Urinary bladder (tissue), 4 donors: Measurements from ENCODE around the gene GNGT2. TPM values are rescaled to one million over a fixed set of nuclear protein-coding genes. Genes with fewer than 3 reads are reported as not detected.

ENCODE experiments used
- DNase-seq: peaks from one replicate; pipeline ENCODE4 v3.0.0-alpha.2; 2015; ENCODE audit errors: extremely low spot score
- H3K27ac ChIP-seq: one replicate; pipeline ENCODE4 v1.5.1; 2013; ENCODE audit warnings: low read depth, mild to moderate bottlenecking, moderate library complexity
- H3K36me3 ChIP-seq: one replicate; pipeline ENCODE4 v1.6.1; 2013; ENCODE audit warnings: mild to moderate bottlenecking, moderate library complexity; ENCODE audit not compliant: insufficient read depth
- H3K4me1 ChIP-seq: one replicate; pipeline ENCODE4 v1.6.1; 2013; ENCODE audit warnings: mild to moderate bottlenecking, moderate library complexity; ENCODE audit not compliant: insufficient read depth
- H3K4me3 ChIP-seq: one replicate; pipeline ENCODE4 v1.5.1; 2013; ENCODE audit warnings: low read depth, low read length
- WGBS: extraction: QIAGEN DNeasy Blood & Tissue Kit; methylation state at CpG from one replicate; pipeline ENCODE4 v1.1.7; 2013; 5-methylcytosine and 5-hydroxymethylcytosine counted together
- polyA plus RNA-seq: library from polyadenylated mRNA; stranded (reverse); fragments of 200-250 nt; gene quantifications from one replicate; pipeline ENCODE4 v1.2.3, GENCODE V29; 2013
- total RNA-seq: library from RNA; depleted of rRNA; stranded (reverse); fragments of >200 nt; gene quantifications from one replicate; pipeline ENCODE4 v1.2.3, GENCODE V29; 2014
- donor health status: healthy with polysubstance abuse.
- donor health status: healthy.

Gene GNGT2
- total and polyA plus RNA-seq, 2 donors = 0.42 to 4.7 TPM

- WGBS = 82% methylated on average over 1 of the region's 1 CpG
- no peak for DNase-seq
- H3K27ac ChIP-seq = no peak overlapping the region
- no peak overlapping the region for H3K4me3 ChIP-seq
- H3K36me3 ChIP-seq = no peaks in the 10 kb centered on the region
- no peaks in the 10 kb centered on the region for H3K4me1 ChIP-seq
Measured at GRCh38 chr17:49240619-49241018, 30.2 kb upstream of the GNGT2 start.

DNA sequence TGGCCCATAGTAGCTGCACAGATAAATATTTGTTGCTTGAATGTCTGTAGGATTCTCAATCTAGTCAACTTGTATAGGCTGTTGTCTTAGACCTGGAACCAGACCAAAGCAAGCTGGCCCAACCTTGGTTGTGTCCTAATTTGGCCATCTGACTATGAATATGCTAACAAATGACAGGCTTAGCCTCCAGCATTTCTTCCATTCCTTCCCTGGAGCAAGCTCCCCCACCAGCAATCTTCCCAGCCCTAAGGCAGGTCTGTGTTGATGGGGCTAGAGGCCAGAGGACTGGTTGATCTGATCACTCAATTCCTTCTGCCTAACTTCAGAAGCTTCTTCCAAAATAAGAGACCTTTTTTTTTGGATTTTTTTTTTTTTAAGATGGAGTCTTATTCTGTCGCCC is 29.6 kb upstream of the GNGT2 start:
- H3K4me3 ChIP-seq = no peak overlapping the region
- no peaks in the 10 kb centered on the region for H3K4me1 ChIP-seq
- H3K36me3 ChIP-seq = no peaks in the 10 kb centered on the region
- WGBS = 93% methylated on average over 1 of the region's 1 CpG
- no peak for DNase-seq
- H3K27ac ChIP-seq = no peak overlapping the region

- no peak overlapping the region for H3K27ac ChIP-seq
- no peaks in the 10 kb centered on the region for H3K36me3 ChIP-seq
- no peaks in the 10 kb centered on the region for H3K4me1 ChIP-seq
- H3K4me3 ChIP-seq = no peak overlapping the region
- no peak for DNase-seq
- 75% methylated on average over 4 of the region's 4 CpGs for WGBS
Measured at GRCh38 chr17:49235896-49236295, 25.5 kb upstream of the GNGT2 start.

- H3K27ac ChIP-seq = no peak overlapping the region
- no peaks in the 10 kb centered on the region for H3K36me3 ChIP-seq
- no peak for DNase-seq
- no peaks in the 10 kb centered on the region for H3K4me1 ChIP-seq
- no peak overlapping the region for H3K4me3 ChIP-seq
- 84% methylated on average over 5 of the region's 5 CpGs for WGBS
Measured at GRCh38 chr17:49234509-49235080, 24.2 kb upstream of the GNGT2 start.

GRCh38 chr17:49231563-49231894 is 21.2 kb upstream of the GNGT2 start:
- Histone ChIP-seq H3K4me3 (no peak overlapping the region), H3K4me1 (no peaks in the 10 kb centered on the region), H3K27ac (no peak overlapping the region), H3K36me3 (no peaks in the 10 kb centered on the region)
- 72% methylated on average over 7 of the region's 7 CpGs for WGBS
- DNase-seq = no peak

DNA sequence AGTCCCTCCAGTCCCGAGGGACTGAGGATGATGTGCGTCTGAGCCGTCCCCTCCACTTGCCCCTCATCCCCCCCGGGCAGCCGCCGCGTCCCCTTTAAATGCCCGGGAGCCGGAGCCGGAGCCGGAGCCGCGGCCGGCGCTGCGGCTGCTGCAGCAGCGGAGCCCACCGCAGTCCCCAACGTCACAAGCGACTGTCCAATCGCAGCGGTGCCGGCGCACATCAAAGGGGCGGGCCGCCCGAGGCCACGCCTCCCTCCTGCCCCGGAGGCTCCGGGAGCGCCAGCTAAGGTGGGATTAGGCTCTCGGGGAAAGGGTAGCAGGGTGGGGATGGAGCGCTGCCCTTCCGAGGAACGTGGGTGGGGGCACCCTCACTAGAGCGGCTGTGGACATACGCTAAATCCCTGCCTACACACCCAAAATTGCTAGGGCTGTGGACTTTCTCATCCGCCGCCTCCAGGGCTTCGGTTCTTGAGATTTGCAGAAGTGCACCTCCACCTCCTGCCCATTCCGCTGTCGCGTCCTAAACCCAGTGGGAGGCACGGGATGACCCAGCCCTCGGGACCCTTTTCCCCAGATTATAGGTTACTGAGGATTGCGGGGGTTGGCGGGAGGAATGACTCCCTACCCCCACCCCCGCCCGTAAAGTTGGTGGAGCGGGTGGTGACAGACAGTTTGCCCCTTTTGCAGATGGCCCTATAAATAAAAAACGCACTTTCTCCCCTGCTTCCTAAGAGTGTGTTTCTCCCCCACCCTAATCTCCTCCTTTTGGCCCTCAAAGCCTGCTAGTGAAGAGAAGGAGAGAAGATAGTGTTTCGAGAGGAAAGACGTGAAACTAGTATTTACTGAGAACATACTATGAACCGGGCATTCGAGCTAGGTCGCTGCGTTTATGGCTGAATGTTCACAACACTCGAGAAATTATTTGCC is 20.5 kb upstream of the GNGT2 start, which contains the start of gene PHOSPHO1:
Gene PHOSPHO1 (minus strand): TSS at position 152 of the 927 bp plus-strand sequence. CDS start 4,096 bp downstream, outside the sequence.
- H3K27ac ChIP-seq = no peak within 1 kb of the TSS
- WGBS = 3% methylated on average over 58 of the region's 58 CpGs
- no peak for DNase-seq

DNA sequence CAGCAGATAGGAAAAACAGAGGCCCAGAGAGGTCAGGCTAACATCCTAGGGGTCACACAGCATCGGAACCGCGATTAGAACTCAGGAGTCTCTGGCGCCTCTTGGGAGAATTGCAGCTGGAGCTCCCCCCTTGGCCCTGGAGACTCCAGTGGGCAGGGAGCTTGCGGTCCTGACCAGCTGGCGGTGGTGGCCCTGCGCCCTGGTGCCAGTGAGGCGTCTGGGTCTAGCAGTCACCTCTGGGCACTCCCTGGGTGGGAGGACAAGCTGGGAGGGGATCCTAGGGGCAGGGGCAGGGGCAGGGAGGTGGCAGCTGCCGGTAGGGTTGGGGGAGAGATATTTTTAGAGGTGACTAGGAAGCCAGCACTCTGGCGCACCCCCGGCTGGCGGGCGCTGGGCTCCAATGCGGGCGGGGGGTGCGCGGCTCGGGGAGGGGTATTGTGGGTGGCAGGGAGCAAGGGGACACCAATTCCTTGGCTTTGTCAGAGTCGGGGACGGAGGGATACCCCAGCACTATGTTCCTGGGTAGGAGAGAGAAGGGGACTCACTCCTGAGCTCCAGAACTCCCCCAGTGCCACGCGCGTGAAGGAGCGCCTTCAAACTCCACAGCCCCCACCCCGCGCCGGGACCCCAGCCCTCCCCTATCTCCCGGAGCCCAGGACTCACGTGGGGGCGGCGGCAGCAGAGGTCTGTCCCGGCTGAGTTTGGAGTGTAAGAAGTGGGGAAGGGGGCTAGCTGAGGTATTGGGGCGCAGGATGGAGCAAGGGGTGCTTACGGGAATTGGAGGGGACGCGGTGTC is 19.6 kb upstream of the GNGT2 start:
- no peaks in the 10 kb centered on the region for H3K4me1 ChIP-seq
- 8% methylated on average over 36 of the region's 36 CpGs for WGBS
- no peak for DNase-seq
- H3K4me3 ChIP-seq = peak overlapping the region; percentile 50
- no peak overlapping the region for H3K27ac ChIP-seq
- H3K36me3 ChIP-seq = no peaks in the 10 kb centered on the region

More for the DNA sequence above, 20.5 kb upstream of the GNGT2 start, which contains the start of gene PHOSPHO1:
- Histone ChIP-seq H3K4me1 (no peaks in the 10 kb centered on the region), H3K36me3 (no peaks in the 10 kb centered on the region), H3K4me3 (peak within 1 kb of the TSS; percentile 50)

DNA sequence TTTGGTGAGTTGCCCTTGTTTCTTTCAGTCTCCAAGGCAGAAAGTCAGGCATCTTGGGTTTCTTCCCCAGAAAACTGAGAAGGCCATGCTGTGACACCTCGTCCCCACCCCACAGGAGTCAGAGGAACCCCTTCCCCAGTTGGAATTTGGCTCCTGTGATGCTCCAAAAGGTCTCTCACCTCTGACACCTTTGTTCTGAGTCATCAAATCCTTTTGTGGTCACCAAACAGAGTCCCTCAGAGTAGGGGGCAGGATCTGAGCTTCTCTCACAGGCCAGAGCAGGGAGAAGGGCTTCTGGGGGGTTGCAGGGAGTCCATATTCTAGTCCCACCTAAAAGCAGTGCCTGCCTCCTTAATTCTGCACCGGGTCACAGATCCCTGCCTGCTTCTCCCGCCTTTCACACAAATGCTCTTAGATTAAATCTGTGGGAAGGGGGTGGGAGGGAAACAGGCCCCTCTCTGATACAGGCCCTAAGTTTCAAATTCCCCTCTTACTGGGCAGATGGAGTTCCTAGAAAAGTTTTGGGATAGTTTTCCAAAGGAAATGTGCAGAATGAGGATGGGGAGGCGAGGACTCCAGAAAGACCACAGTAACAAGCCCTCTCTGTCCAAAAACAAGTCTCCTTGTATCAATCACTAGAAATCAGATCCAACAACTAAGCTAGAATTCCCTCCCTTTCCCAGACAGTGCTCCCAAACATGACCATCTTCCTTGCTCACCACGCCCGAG is 18.9 kb upstream of the GNGT2 start:
- 61% methylated on average over 6 of the region's 6 CpGs for WGBS
- no peak for DNase-seq
- Histone ChIP-seq H3K27ac (no peak overlapping the region), H3K4me3 (no peak overlapping the region), H3K36me3 (no peaks in the 10 kb centered on the region), H3K4me1 (no peaks in the 10 kb centered on the region)

DNA sequence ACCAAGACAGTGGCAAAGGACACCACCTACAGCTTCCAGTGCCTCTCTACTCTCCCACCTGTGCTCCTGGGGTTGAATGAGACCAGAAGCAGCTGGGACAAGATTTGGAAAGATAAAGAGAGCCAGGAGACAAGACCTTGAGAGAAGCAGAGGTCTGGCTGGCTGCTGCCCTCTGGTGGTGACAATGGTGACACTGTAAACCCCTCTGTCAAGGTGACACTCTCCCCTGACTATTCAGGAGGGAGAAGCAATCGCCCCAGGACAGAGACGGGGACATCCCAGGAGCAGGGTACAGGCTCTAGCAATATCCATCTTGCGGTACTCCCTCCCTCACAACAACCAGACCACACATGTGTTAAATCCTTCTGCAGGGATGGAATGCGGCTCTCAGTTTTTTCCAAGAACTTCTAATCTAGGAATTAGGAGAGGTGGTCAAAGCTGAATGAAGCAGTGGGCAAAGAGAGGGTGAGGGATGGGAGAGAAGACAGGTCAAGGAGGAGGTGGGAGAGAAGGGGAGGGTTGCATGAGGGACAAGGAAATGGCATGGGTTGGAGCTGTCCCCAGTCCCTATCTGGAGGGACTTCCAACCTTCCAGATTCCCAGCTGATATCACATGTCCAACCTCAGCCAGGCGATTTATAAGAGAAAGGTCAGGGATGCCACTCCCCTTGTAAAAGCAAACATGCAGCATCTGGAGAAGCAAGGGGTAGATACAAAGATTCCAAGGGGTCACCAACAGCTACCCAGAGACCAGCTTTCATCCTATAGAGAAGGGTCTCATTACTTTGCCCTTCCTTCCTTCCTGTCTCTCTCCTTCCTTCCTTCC is 17.3 kb upstream of the GNGT2 start:
- Histone ChIP-seq H3K4me3 (no peak overlapping the region), H3K4me1 (peaks cover 4% of the 10 kb centered on the region), H3K36me3 (no peaks in the 10 kb centered on the region), H3K27ac (no peak overlapping the region)
- no peak for DNase-seq
- 17% methylated on average over 5 of the region's 5 CpGs for WGBS

- Histone ChIP-seq H3K27ac (no peak overlapping the region), H3K4me1 (peaks cover 4% of the 10 kb centered on the region), H3K36me3 (no peaks in the 10 kb centered on the region), H3K4me3 (no peak overlapping the region)
- DNase-seq = no peak
- WGBS = 75% methylated on average over 3 of the region's 3 CpGs
Measured at GRCh38 chr17:49226771-49227435, 16.5 kb upstream of the GNGT2 start.

- DNase-seq = no peak
- 73% methylated on average over 8 of the region's 8 CpGs for WGBS
Measured at GRCh38 chr17:49225554-49226236, 15.3 kb upstream of the GNGT2 start.

GRCh38 chr17:49224997-49225337 is 14.6 kb upstream of the GNGT2 start:
- no peak for DNase-seq
- WGBS = 19% methylated on average over 11 of the region's 11 CpGs
- no peak overlapping the region for H3K4me3 ChIP-seq
- no peak overlapping the region for H3K27ac ChIP-seq
- peaks cover 4% of the 10 kb centered on the region for H3K4me1 ChIP-seq
- H3K36me3 ChIP-seq = no peaks in the 10 kb centered on the region

More at GRCh38 chr17:49225554-49226236, 15.3 kb upstream of the GNGT2 start:
- H3K4me3 ChIP-seq = no peak overlapping the region
- H3K36me3 ChIP-seq = no peaks in the 10 kb centered on the region
- peaks cover 4% of the 10 kb centered on the region for H3K4me1 ChIP-seq
- no peak overlapping the region for H3K27ac ChIP-seq
